HEK293 (cell line): Measurements from ENCODE around the gene FRMPD4.
A peak's percentile ranks its signal among the peaks of the same experiment; 100 is the strongest.

Source experiments
- BCL11A ChIP-seq: fragments of 450-650 bp; formaldehyde crosslinking; IDR thresholded peaks from 2 replicates; pipeline ENCODE4 v1.5.1; 2016; ENCODE audit warnings: low read depth, missing biosample characterization, missing genetic modification characterization
- ELK4 ChIP-seq: IDR thresholded peaks from 2 replicates; pipeline ENCODE4 v1.6.1; 2011; ENCODE audit warnings: mild to moderate bottlenecking, low read depth, low read length, borderline replicate concordance
- HIC1 ChIP-seq: fragments of 450-650 bp; formaldehyde crosslinking; IDR thresholded peaks from 2 replicates; pipeline ENCODE4 v1.5.1; 2016; ENCODE audit warnings: missing biosample characterization, missing genetic modification characterization
- OVOL3 ChIP-seq: fragments of 450-650 bp; formaldehyde crosslinking; IDR thresholded peaks from 2 replicates; pipeline ENCODE4 v1.5.1; 2016; ENCODE audit warnings: missing biosample characterization, missing genetic modification characterization
- SETDB1 ChIP-seq: IDR thresholded peaks from one replicate; pipeline ENCODE4 v1.6.1; 2017; ENCODE audit warnings: mild to moderate bottlenecking, low read length, moderate library complexity, mixed read lengths; ENCODE audit not compliant: insufficient read length
- TSHZ1 ChIP-seq: fragments of 450-650 bp; formaldehyde crosslinking; IDR thresholded peaks from 2 replicates; pipeline ENCODE4 v1.5.1; 2016; ENCODE audit warnings: missing biosample characterization, missing genetic modification characterization, borderline replicate concordance
- ZBTB20 ChIP-seq: fragments of 450-650 bp; formaldehyde crosslinking; IDR thresholded peaks from 2 replicates; pipeline ENCODE4 v1.5.1; 2016; ENCODE audit warnings: missing biosample characterization, missing genetic modification characterization
- ZIC2 ChIP-seq: fragments of 450-650 bp; formaldehyde crosslinking; IDR thresholded peaks from 2 replicates; pipeline ENCODE4 v1.5.1; 2016; ENCODE audit warnings: missing biosample characterization, missing genetic modification characterization
- ZNF112 ChIP-seq: fragments of 450-650 bp; formaldehyde crosslinking; IDR thresholded peaks from 2 replicates; pipeline ENCODE4 v1.5.0; 2017; ENCODE audit warnings: missing biosample characterization, missing genetic modification characterization
- ZNF133 ChIP-seq: fragments of 450-650 bp; formaldehyde crosslinking; IDR thresholded peaks from 2 replicates; pipeline ENCODE4 v1.5.1; 2016; ENCODE audit warnings: missing biosample characterization, missing genetic modification characterization
- ZNF214 ChIP-seq: fragments of 450-650 bp; formaldehyde crosslinking; IDR thresholded peaks from 2 replicates; pipeline ENCODE4 v1.5.1; 2017; ENCODE audit warnings: missing biosample characterization, mild to moderate bottlenecking, missing genetic modification characterization, borderline replicate concordance
- ZNF23 ChIP-seq: fragments of 450-650 bp; formaldehyde crosslinking; IDR thresholded peaks from 2 replicates; pipeline ENCODE4 v1.5.1; 2016; ENCODE audit warnings: missing biosample characterization, missing genetic modification characterization, borderline replicate concordance
- ZNF239 ChIP-seq: fragments of 450-650 bp; formaldehyde crosslinking; IDR thresholded peaks from 2 replicates; pipeline ENCODE4 v1.5.1; 2016; ENCODE audit warnings: missing biosample characterization, missing genetic modification characterization
- ZNF302 ChIP-seq: fragments of 450-650 bp; formaldehyde crosslinking; IDR thresholded peaks from 2 replicates; pipeline ENCODE4 v1.5.1; 2016; ENCODE audit warnings: missing biosample characterization, missing genetic modification characterization, low read depth
- ZNF416 ChIP-seq: fragments of 450-650 bp; formaldehyde crosslinking; IDR thresholded peaks from 2 replicates; pipeline ENCODE4 v1.5.1; 2016; ENCODE audit warnings: missing biosample characterization, missing genetic modification characterization
- ZNF433 ChIP-seq: fragments of 450-650 bp; formaldehyde crosslinking; IDR thresholded peaks from 2 replicates; pipeline ENCODE4 v1.5.1; 2016; ENCODE audit warnings: missing biosample characterization, missing genetic modification characterization, low read depth
- ZNF501 ChIP-seq: fragments of 450-650 bp; formaldehyde crosslinking; IDR thresholded peaks from 2 replicates; pipeline ENCODE4 v1.5.1; 2016; ENCODE audit warnings: missing biosample characterization, missing genetic modification characterization
- ZNF529 ChIP-seq: fragments of 450-650 bp; formaldehyde crosslinking; IDR thresholded peaks from 2 replicates; pipeline ENCODE4 v1.5.1; 2017; ENCODE audit warnings: missing genetic modification characterization, missing biosample characterization; ENCODE audit not compliant: insufficient replicate concordance
- ZNF555 ChIP-seq: fragments of 450-650 bp; formaldehyde crosslinking; conservative IDR thresholded peaks from 2 replicates; pipeline ENCODE4 v1.5.1; 2017; ENCODE audit warnings: missing biosample characterization, mild to moderate bottlenecking, missing genetic modification characterization, inconsistent platforms
- ZNF621 ChIP-seq: fragments of 450-650 bp; formaldehyde crosslinking; IDR thresholded peaks from 2 replicates; pipeline ENCODE4 v1.5.1; 2017; ENCODE audit warnings: missing biosample characterization, missing genetic modification characterization
- ZNF664 ChIP-seq: fragments of 450-650 bp; formaldehyde crosslinking; IDR thresholded peaks from 2 replicates; pipeline ENCODE4 v1.5.1; 2016; ENCODE audit warnings: missing biosample characterization, missing genetic modification characterization
- ZNF747 ChIP-seq: fragments of 450-650 bp; formaldehyde crosslinking; IDR thresholded peaks from 2 replicates; pipeline ENCODE4 v1.5.1; 2016; ENCODE audit warnings: missing biosample characterization, missing genetic modification characterization
- TF ChIP-seq, protein P1 (sequence below): fragments of 450-650 bp; formaldehyde crosslinking; IDR thresholded peaks from 2 replicates; pipeline ENCODE4 v1.5.1; 2016; ENCODE audit warnings: missing biosample characterization, missing genetic modification characterization
- TF ChIP-seq, protein P2 (sequence below): fragments of 450-650 bp; formaldehyde crosslinking; IDR thresholded peaks from 2 replicates; pipeline ENCODE4 v1.5.1; 2017; ENCODE audit warnings: missing biosample characterization, missing genetic modification characterization
- TF ChIP-seq, protein P3 (sequence below): fragments of 450-650 bp; formaldehyde crosslinking; IDR thresholded peaks from 2 replicates; pipeline ENCODE4 v1.5.1; 2016; ENCODE audit warnings: missing biosample characterization, missing genetic modification characterization
- TF ChIP-seq, protein P4 (sequence below): fragments of 450-650 bp; formaldehyde crosslinking; IDR thresholded peaks from 2 replicates; pipeline ENCODE4 v1.5.1; 2017; ENCODE audit warnings: missing biosample characterization, missing genetic modification characterization

The FRMPD4 gene

DNA sequence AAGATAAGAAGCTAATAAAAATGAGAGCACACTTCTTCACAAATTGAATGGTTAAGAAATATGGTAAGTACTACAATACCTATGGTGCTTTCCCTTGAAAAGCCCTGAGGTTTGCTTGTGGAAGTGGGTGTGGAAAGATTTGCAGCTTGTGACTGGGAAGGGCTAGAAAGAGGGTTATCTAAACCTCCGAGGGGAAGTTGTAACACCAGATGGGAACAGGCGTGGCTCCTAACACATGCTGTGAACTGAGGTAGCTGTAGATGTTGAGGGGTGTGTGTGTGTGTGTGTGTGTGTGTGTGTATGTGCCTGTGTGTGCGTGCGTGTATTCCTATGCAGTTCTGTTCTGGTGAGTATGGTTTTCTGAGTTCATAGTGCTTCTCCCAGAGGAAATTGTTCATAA lies 21.5 kb downstream of the FRMPD4 start (continued):
- TF ChIP-seq, protein P1, sequence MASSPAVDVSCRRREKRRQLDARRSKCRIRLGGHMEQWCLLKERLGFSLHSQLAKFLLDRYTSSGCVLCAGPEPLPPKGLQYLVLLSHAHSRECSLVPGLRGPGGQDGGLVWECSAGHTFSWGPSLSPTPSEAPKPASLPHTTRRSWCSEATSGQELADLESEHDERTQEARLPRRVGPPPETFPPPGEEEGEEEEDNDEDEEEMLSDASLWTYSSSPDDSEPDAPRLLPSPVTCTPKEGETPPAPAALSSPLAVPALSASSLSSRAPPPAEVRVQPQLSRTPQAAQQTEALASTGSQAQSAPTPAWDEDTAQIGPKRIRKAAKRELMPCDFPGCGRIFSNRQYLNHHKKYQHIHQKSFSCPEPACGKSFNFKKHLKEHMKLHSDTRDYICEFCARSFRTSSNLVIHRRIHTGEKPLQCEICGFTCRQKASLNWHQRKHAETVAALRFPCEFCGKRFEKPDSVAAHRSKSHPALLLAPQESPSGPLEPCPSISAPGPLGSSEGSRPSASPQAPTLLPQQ (tag by site-specific recombination): no peak
- no peak for TF ChIP-seq ELK4
- TF ChIP-seq ZNF529: no peak
- no peak for TF ChIP-seq ZNF416 (tag by site-specific recombination)
- TF ChIP-seq ZBTB20 (tag by site-specific recombination): no peak
- no peak for TF ChIP-seq ZNF214 (tag by site-specific recombination)
- TF ChIP-seq ZNF664 (tag by site-specific recombination): no peak
- TF ChIP-seq ZNF239 (tag by site-specific recombination): no peak
- TF ChIP-seq SETDB1: no peak
- no peak for TF ChIP-seq OVOL3 (tag by site-specific recombination)
- no peak for TF ChIP-seq HIC1 (tag by site-specific recombination)
- TF ChIP-seq ZIC2 (tag by site-specific recombination): peak; percentile 87
- TF ChIP-seq ZNF23: no peak
- 0 out of 2 replicates have a peak, but pooled peaks have one; percentile 42 for TF ChIP-seq ZNF501 (tag by site-specific recombination)
- TF ChIP-seq ZNF302 (tag by site-specific recombination): no peak
- TF ChIP-seq, protein P2, sequence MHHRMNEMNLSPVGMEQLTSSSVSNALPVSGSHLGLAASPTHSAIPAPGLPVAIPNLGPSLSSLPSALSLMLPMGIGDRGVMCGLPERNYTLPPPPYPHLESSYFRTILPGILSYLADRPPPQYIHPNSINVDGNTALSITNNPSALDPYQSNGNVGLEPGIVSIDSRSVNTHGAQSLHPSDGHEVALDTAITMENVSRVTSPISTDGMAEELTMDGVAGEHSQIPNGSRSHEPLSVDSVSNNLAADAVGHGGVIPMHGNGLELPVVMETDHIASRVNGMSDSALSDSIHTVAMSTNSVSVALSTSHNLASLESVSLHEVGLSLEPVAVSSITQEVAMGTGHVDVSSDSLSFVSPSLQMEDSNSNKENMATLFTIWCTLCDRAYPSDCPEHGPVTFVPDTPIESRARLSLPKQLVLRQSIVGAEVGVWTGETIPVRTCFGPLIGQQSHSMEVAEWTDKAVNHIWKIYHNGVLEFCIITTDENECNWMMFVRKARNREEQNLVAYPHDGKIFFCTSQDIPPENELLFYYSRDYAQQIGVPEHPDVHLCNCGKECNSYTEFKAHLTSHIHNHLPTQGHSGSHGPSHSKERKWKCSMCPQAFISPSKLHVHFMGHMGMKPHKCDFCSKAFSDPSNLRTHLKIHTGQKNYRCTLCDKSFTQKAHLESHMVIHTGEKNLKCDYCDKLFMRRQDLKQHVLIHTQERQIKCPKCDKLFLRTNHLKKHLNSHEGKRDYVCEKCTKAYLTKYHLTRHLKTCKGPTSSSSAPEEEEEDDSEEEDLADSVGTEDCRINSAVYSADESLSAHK (tag by site-specific recombination): peak; percentile 42
- TF ChIP-seq ZNF621 (tag by site-specific recombination): no peak
- TF ChIP-seq ZNF112: no peak
- TF ChIP-seq ZNF555: no peak
- no peak for TF ChIP-seq ZNF747
- TF ChIP-seq, protein P3, sequence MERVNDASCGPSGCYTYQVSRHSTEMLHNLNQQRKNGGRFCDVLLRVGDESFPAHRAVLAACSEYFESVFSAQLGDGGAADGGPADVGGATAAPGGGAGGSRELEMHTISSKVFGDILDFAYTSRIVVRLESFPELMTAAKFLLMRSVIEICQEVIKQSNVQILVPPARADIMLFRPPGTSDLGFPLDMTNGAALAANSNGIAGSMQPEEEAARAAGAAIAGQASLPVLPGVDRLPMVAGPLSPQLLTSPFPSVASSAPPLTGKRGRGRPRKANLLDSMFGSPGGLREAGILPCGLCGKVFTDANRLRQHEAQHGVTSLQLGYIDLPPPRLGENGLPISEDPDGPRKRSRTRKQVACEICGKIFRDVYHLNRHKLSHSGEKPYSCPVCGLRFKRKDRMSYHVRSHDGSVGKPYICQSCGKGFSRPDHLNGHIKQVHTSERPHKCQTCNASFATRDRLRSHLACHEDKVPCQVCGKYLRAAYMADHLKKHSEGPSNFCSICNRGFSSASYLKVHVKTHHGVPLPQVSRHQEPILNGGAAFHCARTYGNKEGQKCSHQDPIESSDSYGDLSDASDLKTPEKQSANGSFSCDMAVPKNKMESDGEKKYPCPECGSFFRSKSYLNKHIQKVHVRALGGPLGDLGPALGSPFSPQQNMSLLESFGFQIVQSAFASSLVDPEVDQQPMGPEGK (tag by site-specific recombination): 0 out of 2 replicates have a peak, but pooled peaks have one; percentile 43
- TF ChIP-seq TSHZ1 (tag by site-specific recombination): peak; percentile 33; the same call in 1 of the 2 replicates
- TF ChIP-seq, protein P4, sequence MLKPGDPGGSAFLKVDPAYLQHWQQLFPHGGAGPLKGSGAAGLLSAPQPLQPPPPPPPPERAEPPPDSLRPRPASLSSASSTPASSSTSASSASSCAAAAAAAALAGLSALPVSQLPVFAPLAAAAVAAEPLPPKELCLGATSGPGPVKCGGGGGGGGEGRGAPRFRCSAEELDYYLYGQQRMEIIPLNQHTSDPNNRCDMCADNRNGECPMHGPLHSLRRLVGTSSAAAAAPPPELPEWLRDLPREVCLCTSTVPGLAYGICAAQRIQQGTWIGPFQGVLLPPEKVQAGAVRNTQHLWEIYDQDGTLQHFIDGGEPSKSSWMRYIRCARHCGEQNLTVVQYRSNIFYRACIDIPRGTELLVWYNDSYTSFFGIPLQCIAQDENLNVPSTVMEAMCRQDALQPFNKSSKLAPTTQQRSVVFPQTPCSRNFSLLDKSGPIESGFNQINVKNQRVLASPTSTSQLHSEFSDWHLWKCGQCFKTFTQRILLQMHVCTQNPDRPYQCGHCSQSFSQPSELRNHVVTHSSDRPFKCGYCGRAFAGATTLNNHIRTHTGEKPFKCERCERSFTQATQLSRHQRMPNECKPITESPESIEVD (tag by site-specific recombination): no peak
- no peak for TF ChIP-seq BCL11A (tag by site-specific recombination)
- no peak for TF ChIP-seq ZNF433
- no peak for TF ChIP-seq ZNF133 (tag by site-specific recombination)
